ENCODE measurements around the gene ZNF627. TPM values are rescaled to one million over a fixed set of nuclear protein-coding genes. Genes with fewer than 3 reads are reported as not detected.

Gene ZNF627
- total RNA-seq, 2 donors from 2014 or later: 4.6 to 8.8 TPM

Other genes starting within 250 kb of the ZNF627 start
- gene PLPPR2, start 242.1 kb upstream of the ZNF627 start, total RNA-seq: 10 to 100 TPM in 1 of 2 donors, 1 to 10 TPM in 1; 9.9 to 30.3 TPM
- gene SWSAP1, start 222.8 kb upstream of the ZNF627 start, total RNA-seq: 1 to 10 TPM in 1 of 2 donors, under 1 TPM in 1; 0.78 to 2.0 TPM
- 10 to 100 TPM; 15.0 to 20.4 TPM for gene EPOR, start 213.2 kb upstream of the ZNF627 start, total RNA-seq
- 10 to 100 TPM; 35.0 to 56.0 TPM for gene RGL3, start 178.2 kb upstream of the ZNF627 start, total RNA-seq
- gene ODAD3, start 162.4 kb upstream of the ZNF627 start, total RNA-seq: under 1 TPM in 1 of 2 donors, not detected in 1; 0.26 TPM
- 100 to 1,000 TPM; 134 to 194 TPM for gene PRKCSH, start 161.8 kb upstream of the ZNF627 start, total RNA-seq
- not detected for gene ELAVL3, start 116.4 kb upstream of the ZNF627 start, total RNA-seq
- gene ZNF653, start 91.6 kb upstream of the ZNF627 start, total RNA-seq: 10 to 100 TPM in 1 of 2 donors, 1 to 10 TPM in 1; 9.6 to 22.1 TPM
- gene ECSIT, start 68.3 kb upstream of the ZNF627 start, total RNA-seq: 10 to 100 TPM; 55.8 to 79.1 TPM
- 10 to 100 TPM; 10.9 to 15.2 TPM for gene CNN1, start 58.6 kb upstream of the ZNF627 start, total RNA-seq
- 10 to 100 TPM; 36.6 TPM for gene ELOF1, start 38.3 kb upstream of the ZNF627 start, total RNA-seq
- 10 to 100 TPM in 1 of 2 donors, 1 to 10 TPM in 1; 8.0 to 22.4 TPM for gene ACP5, start 19.8 kb upstream of the ZNF627 start, total RNA-seq
- gene ZNF823, start 141.5 kb downstream of the ZNF627 start, total RNA-seq: 10 to 100 TPM in 1 of 2 donors, 1 to 10 TPM in 1; 4.7 to 11.9 TPM
- gene ZNF441, start 169.5 kb downstream of the ZNF627 start, total RNA-seq: 10 to 100 TPM in 1 of 2 donors, 1 to 10 TPM in 1; 7.3 to 13.8 TPM
- gene ZNF491, start 201.0 kb downstream of the ZNF627 start, total RNA-seq: 1 to 10 TPM; 1.0 to 2.6 TPM
- gene ZNF440, start 216.8 kb downstream of the ZNF627 start, total RNA-seq: 10 to 100 TPM in 1 of 2 donors, 1 to 10 TPM in 1; 6.0 to 11.9 TPM